ENCODE measurements around the gene NECTIN2.
A peak's percentile ranks its signal among the peaks of the same experiment; 100 is the strongest.
"Not testable (repeated sequence)": the region's sequence is repeated elsewhere in the genome, so short reads cannot be mapped to it uniquely, and the experiment has no call there.

Gene NECTIN2

GRCh38 chr19:44908074-44908835, 62.2 kb downstream of the NECTIN2 start:
- no peak for DNase-seq
- TF ChIP-seq POLR2A (IDR thresholded peaks at IDR 0.05; ENCODE audit: low read length) (no peak), GATA1 (IDR thresholded peaks at IDR 0.05; ENCODE audit: low read depth, low read length) (no peak)

- TF ChIP-seq POLR2A (IDR thresholded peaks at IDR 0.05; ENCODE audit: low read length): no peak
- no peak for TF ChIP-seq GATA1 (IDR thresholded peaks at IDR 0.05; ENCODE audit: low read depth, low read length)
- DNase-seq: no peak
These were observed 62.8 kb downstream of the NECTIN2 start for GRCh38 chr19:44908836-44909261.

GRCh38 chr19:44909775-44910174, 63.7 kb downstream of the NECTIN2 start:
- TF ChIP-seq POLR2A (IDR thresholded peaks at IDR 0.05; ENCODE audit: low read length) (no peak), GATA1 (IDR thresholded peaks at IDR 0.05; ENCODE audit: low read depth, low read length) (no peak)
- peak; percentile 61 to 80 for DNase-seq

GRCh38 chr19:44911896-44912295, 65.8 kb downstream of the NECTIN2 start:
- DNase-seq: not testable (repeated sequence)

GRCh38 chr19:44912854-44913253, 66.8 kb downstream of the NECTIN2 start:
- TF ChIP-seq POLR2A (IDR thresholded peaks at IDR 0.05; ENCODE audit: low read length) (no peak), GATA1 (IDR thresholded peaks at IDR 0.05; ENCODE audit: low read depth, low read length) (no peak)

GRCh38 chr19:44913512-44914432, 67.7 kb downstream of the NECTIN2 start:
- peak; percentile 77 to 87 for DNase-seq

More at GRCh38 chr19:44912854-44913253, 66.8 kb downstream of the NECTIN2 start:
- DNase-seq: peak; percentile 56 to 75

- DNase-seq: peak; percentile 85 to 90
These were observed 68.5 kb downstream of the NECTIN2 start, which contains the start of gene APOC1 for GRCh38 chr19:44914433-44915206. TSS of gene APOC1 (plus strand) at chr19:44914608. CDS start at chr19:44914892, 284 bp downstream.

- DNase-seq: no peak
- no peak for TF ChIP-seq POLR2A (IDR thresholded peaks at IDR 0.05; ENCODE audit: low read length)
These were observed 78.2 kb downstream of the NECTIN2 start for GRCh38 chr19:44924243-44924725.

GRCh38 chr19:44925114-44925891, 79.2 kb downstream of the NECTIN2 start:
- DNase-seq: no peak
- TF ChIP-seq GATA1 (IDR thresholded peaks at IDR 0.05; ENCODE audit: low read depth, low read length) (no peak), POLR2A (IDR thresholded peaks at IDR 0.05; ENCODE audit: low read length) (no peak)

- DNase-seq: not testable (repeated sequence)
These were observed 80.4 kb downstream of the NECTIN2 start for GRCh38 chr19:44926245-44927077.

GRCh38 chr19:44927746-44928145, 81.6 kb downstream of the NECTIN2 start:
- no peak for TF ChIP-seq POLR2A (IDR thresholded peaks at IDR 0.05; ENCODE audit: low read length)
- TF ChIP-seq GATA1 (IDR thresholded peaks at IDR 0.05; ENCODE audit: low read depth, low read length): no peak
- DNase-seq: no peak

GRCh38 chr19:44930088-44930487, 84.0 kb downstream of the NECTIN2 start:
- no peak for TF ChIP-seq POLR2A (IDR thresholded peaks at IDR 0.05; ENCODE audit: low read length)
- no peak for TF ChIP-seq GATA1 (IDR thresholded peaks at IDR 0.05; ENCODE audit: low read depth, low read length)
- DNase-seq: no peak

- no peak for TF ChIP-seq GATA1 (IDR thresholded peaks at IDR 0.05; ENCODE audit: low read depth, low read length)
- TF ChIP-seq POLR2A (IDR thresholded peaks at IDR 0.05; ENCODE audit: low read length): no peak
- no peak for DNase-seq
These were observed 85.4 kb downstream of the NECTIN2 start for GRCh38 chr19:44931541-44931940.

Measured in erythroblast (primary cell).